ENCODE data around the gene GLRX5.

- TF ChIP-seq CTCF (IDR thresholded peaks at IDR 0.05): no peak
- TF ChIP-seq POLR2A (IDR thresholded peaks at IDR 0.05): no peak
Observed at GRCh38 chr14:95499354-95499750, 35.5 kb upstream of the GLRX5 start.
